HCEC 1CT (cell line): Measurements from ENCODE around the gene NT5DC1.
A peak's percentile ranks its signal among the peaks of the same experiment; 100 is the strongest.

ENCODE experiments used
- DNase-seq: peaks from one replicate; pipeline ENCODE4 v3.0.0-alpha.2; 2017

The NT5DC1 gene

DNA sequence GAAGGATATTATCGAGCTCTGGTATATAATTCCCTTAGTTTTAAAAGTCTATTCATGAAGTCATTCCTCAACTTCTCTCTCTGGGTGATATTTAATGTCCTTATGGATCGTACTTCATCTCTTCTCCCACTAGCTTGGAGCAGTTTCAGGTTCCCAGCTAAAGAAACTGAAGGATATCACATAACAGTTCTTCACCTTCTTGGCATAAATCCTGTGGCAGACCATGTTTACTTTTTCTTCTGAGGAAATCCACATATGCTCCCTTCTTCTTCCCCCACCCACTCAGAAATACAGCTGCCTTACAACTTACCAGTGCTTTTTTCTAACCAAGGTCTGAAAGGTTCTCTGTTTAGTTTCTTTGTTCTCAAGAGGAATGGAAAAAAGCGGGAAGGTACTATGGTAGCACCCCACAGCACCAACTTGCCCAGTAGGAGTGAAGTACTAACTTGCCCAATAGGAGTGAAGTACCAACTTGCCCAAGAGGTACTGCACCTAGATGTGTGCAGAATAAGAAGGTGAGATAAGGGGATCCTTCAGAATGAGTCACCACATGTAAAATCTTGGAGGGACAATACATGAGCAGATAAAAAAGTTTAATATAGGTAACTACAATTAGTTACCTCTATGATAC lies 100.1 kb downstream of the NT5DC1 start:
- no peak for DNase-seq

DNA sequence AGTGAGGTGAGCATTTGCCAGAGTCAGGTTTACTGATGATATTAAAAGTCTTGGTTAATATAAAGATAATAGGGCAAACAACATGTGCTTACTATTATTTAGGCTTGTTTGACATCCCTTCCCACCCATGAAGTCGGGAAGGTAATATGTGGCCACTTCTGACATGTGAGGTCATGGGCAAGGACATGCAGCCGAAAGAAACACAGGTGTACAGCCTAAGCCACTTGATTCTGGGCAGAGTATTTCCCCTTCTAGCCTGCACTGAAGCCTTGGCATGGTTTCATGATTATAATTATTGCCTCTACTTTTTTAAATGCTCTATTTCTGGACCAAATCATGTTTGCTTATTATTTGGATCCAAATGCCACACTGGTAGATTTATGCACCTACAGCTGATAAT lies 100.9 kb downstream of the NT5DC1 start:
- no peak for DNase-seq

DNA sequence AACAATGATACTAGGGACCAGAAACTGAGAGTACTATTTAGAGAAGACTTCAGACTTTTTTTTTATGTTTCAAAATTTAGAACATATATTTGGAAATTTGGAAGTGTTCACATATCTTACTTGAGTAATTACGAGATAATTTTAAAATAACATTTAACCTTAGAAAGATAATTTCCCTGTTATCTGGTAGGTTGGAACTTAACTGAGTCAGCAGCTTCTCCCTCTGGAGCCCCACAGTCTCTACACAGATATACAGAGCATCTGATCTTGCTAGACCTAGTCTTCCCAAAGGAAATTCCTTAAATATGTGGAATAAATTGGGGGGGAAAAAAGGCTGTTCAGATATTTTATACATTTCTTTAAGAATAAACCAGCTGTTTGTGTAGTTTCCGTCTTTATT lies 104.6 kb downstream of the NT5DC1 start:
- no peak for DNase-seq

GRCh38 chr6:116206231-116206903 lies 105.7 kb downstream of the NT5DC1 start:
- peak; percentile 61 for DNase-seq

- no peak for DNase-seq
Measured at GRCh38 chr6:116208056-116208785, 107.6 kb downstream of the NT5DC1 start.

GRCh38 chr6:116210316-116210715 lies 109.7 kb downstream of the NT5DC1 start:
- DNase-seq: no peak

- DNase-seq: peak; percentile 29
Measured at GRCh38 chr6:116210750-116211425, 110.2 kb downstream of the NT5DC1 start.

GRCh38 chr6:116214681-116215080 lies 114.0 kb downstream of the NT5DC1 start:
- no peak for DNase-seq

DNA sequence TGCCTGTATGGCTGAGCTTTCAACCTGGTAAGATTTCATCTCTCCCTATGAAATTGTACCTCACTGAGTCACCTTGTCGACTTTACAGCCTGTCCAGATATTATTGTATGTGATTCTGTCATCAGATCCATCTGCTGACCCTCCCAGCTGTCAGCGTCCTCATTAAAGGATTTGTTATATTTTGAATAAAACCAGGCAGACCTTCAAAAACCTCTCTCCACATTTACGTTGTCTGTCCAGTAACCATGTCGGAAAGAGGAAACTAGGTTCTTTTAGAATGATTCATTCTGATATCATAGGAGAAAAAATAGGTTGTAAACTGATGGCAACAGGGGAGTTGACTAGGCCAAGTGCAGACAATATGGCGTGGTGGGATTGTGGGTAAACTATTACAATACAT lies 114.8 kb downstream of the NT5DC1 start:
- DNase-seq: no peak

- peak; percentile 55 for DNase-seq
Measured at GRCh38 chr6:116217069-116217468, 116.4 kb downstream of the NT5DC1 start.

DNA sequence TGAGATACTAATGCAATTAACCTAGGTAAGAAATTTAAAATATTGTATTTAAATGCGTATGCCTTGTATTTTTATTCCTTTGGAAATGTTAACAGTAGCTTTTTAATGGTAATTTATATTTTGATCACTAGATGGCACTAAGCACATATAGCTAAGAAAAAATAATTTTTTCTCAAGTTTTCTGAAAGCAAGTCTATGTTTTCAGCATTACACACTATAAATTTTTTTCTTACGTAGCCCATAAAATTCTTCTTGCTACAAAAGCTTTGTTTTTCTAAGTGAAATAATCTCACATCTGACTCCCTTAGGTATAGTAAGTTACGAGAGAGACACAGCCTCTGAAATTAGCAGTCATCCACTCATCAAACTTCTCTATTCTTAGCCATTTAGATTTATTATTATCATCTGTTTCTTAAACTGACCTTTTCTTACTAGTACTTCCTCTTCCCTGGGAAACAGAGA lies 117.5 kb downstream of the NT5DC1 start:
- peak; percentile 54 for DNase-seq

GRCh38 chr6:116218866-116219265 lies 118.2 kb downstream of the NT5DC1 start:
- DNase-seq: peak; percentile 29

- peak; percentile 37 for DNase-seq
Measured at GRCh38 chr6:116221067-116221466, 120.4 kb downstream of the NT5DC1 start.

DNA sequence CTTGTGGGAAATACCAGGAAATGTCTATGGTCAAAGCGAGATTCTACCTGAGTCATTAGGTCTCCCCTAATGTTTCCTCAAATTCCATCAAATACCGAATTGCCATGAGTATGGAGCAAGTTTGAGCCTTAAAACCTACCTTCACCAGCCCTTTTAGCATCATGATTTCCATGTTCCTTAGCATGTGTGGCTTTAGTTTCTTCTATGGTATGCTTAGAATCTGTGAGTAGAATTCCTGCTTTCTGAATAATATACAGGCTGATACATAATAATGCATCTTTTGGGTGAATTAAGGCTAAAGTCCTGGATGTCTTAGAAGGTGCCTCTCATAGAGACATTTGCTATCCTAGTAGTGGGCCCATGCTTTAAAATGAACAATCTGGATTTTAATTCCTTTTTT lies 121.3 kb downstream of the NT5DC1 start:
- no peak for DNase-seq

GRCh38 chr6:116223355-116223754 lies 122.7 kb downstream of the NT5DC1 start:
- no peak for DNase-seq

DNA sequence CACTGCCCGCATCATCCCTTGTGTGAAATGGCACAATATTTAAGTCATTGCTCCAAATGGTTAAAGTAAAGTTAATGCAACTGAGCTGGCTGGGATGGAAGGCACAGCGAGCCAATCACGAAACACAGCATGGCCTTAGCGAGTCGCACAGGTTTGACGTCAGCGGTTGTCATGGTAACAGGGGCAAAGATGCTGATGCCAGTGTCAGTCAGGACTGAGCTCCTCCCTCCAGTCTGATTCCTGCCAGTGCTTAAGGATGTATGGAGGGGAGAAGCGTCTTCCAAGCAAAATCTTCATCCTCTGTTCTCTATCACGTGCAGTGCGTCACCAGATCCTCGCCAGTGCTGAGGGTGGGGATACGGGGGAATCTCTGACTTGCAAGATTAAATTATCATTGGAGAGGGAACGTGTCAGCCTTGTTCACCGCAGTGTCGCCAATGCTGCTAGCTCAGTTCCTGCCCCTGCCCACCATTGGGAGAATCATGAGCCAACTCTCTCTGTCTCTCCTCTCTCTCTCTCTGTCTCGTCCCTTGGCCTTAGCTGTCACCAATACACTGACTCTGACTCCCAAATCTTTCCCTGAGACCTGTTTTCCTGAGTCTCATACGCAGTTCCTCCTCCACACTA lies 128.7 kb downstream of the NT5DC1 start:
- DNase-seq: peak; percentile 96

GRCh38 chr6:116234689-116235088 lies 134.0 kb downstream of the NT5DC1 start:
- DNase-seq: no peak

GRCh38 chr6:116238083-116238482 lies 137.4 kb downstream of the NT5DC1 start:
- no peak for DNase-seq

DNA sequence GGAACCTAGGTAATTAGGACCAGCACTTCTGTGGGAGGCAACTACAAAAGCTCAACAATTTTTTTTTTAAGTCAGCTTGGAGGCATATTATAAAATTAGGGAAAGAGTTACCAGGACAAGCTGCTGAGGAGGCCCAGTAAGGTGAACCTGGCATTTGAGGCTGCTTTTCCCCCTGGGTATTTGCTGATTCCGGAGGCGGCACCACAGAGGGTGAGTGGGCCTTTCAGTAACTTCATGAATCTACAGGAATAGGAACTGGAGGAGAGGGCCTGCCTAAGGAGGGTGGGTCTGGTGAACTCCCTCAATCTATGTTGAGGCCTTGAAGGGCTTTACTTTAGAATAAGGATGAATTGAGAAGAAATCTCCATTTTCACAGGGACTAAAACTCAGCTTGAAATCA lies 138.6 kb downstream of the NT5DC1 start:
- DNase-seq: no peak

DNA sequence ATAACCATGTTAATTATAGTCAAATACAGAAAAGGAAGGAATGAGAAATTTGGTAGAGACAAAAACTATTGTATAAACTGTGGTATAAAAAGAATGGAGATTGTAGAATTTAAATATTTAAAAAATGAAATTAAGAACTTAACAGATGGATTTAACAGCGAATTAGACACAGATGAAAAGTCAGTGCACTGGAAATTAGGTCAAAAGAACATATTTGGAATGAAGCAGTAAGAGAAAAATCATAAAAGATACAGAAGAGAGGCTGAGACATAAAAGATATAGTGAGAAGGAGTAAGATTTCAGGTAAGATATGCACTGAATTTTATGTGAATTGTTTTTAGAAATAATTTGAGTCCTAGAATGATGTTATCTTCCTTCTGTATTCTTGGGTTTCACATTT lies 139.2 kb downstream of the NT5DC1 start:
- no peak for DNase-seq

DNA sequence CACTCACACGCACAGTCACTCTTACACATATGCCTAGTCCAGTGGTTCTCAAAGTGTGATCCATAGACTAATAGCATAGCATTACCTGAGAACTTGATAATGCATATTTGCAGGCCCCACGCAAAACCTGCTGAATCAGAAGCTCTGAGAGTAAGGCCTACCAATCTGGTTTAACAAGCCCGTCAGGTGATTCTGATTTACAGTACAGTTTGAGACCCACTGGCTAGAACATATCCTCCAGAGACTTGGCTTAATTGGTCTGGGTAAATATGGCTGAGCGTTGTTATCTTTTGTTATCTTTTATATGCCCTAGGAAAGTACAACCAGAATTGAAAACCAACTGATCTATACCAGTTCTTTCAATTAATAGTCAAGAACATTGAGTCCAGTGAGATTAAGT lies 143.6 kb downstream of the NT5DC1 start:
- DNase-seq: no peak

DNA sequence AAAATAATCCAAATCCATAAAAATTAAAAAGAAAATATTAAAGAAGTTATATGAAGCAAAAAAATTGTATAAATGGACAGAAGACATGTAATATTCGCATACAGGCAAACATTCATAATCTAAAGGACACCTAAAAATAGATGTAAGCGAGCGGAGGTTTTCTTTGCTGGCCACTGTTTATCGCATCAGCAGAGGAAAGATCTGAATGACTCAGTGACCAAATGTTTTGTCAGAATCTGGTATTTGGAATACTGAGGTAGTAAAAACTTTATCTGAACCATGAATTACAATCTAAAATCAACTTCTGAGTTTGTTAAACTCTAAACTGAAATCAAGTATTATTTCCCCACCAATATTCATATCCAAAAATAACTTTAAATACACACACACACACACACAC lies 145.4 kb downstream of the NT5DC1 start:
- peak; percentile 79 for DNase-seq

GRCh38 chr6:116247285-116247684 lies 146.6 kb downstream of the NT5DC1 start:
- DNase-seq: no peak
